HepG2 (cell line): ENCODE results near the gene UQCRC2. TPM values are rescaled to one million over a fixed set of nuclear protein-coding genes. Genes with fewer than 3 reads are reported as not detected.

ENCODE experiments used
- ATAC-seq: fragments of 200-7000 bp; cut with Tn5 transposase; 3 replicates; pipeline ENCODE4 v1.9.1; 2020; ENCODE audit warnings: mild to moderate bottlenecking, moderate library complexity
- BruUV-seq: library from RNA; stranded (reverse); fragments of 400-500 nt; replicated peaks from 2 replicates; lab custom pipeline; 2021; lab: Mats Ljungman, UMichigan
- CTCF ChIA-PET: fragments of 300-600 bp; formaldehyde crosslinking; extraction: SDS; loops from one replicate; lab custom pipeline; 2021; ENCODE audit warnings: low total read pairs, inconsistent platforms, low intra/inter-chr PET ratio; lab: Yijun Ruan, JAX
- POLR2A ChIA-PET: fragments of 350-600 bp; sonication (Branson Sonifier 250); formaldehyde crosslinking; loops from one replicate; lab custom pipeline; 2020; ENCODE audit warnings: antibody characterized with exemption, inconsistent platforms; lab: Yijun Ruan, JAX
- DNase-seq: peaks from one replicate; pipeline ENCODE4 v3.0.0-alpha.2; 2015; ENCODE audit warnings: low spot score
- FAIRE-seq: peaks from 3 replicates; lab custom pipeline; 2011; peaks lifted over from hg19 to GRCh38; lab: Jason Lieb, UNC
- H2AFZ ChIP-seq: one replicate; pipeline ENCODE4 v1.6.1; 2011; ENCODE audit warnings: low read length, inconsistent platforms
- H3K27ac ChIP-seq: fragments of 300-600 bp; 3 replicates; pipeline ENCODE4 v1.8.0; 2011; ENCODE audit warnings: mixed run types, mild to moderate bottlenecking, mixed read lengths, low read length, inconsistent platforms; ENCODE audit not compliant: insufficient read depth; ENCODE audit errors: extremely low read length
- H3K27me3 ChIP-seq, 2 experiments: fragments of 200-600 bp in 1 of 2; 2 replicates in 1 of 2; 3 replicates in 1 of 2; pipeline versions ENCODE4 v1.6.0 to v1.8.0; 2011; ENCODE audit warnings: low read length in 2 of 2, mild to moderate bottlenecking in 2 of 2, moderate library complexity in 2 of 2, inconsistent platforms in 1 of 2; ENCODE audit not compliant: insufficient read depth in 2 of 2, control insufficient read depth in 1 of 2
- H3K36me3 ChIP-seq, 2 experiments: fragments of 200-600 bp in 1 of 2; replicated peaks in 1 of 2; 2 replicates in 1 of 2; 3 replicates in 1 of 2; pipeline versions ENCODE4 v1.5.1 to v1.8.0; 2011; ENCODE audit warnings: low read length in 2 of 2, inconsistent platforms in 1 of 2; ENCODE audit not compliant: insufficient read depth in 2 of 2, control insufficient read depth in 1 of 2
- H3K4me1 ChIP-seq: 2 replicates; pipeline ENCODE4 v1.5.1; 2012; ENCODE audit warnings: low read length, inconsistent platforms; ENCODE audit not compliant: insufficient read depth
- H3K4me2 ChIP-seq: 2 replicates; pipeline ENCODE4 v1.6.0; 2011; ENCODE audit warnings: low read depth, low read length, inconsistent platforms
- H3K4me3 ChIP-seq, 3 experiments: fragments of 200-600 bp in 1 of 3; sonication (generic), shearing (Covaris generic) in 1 of 3; replicated peaks in 1 of 3; 2 replicates each; pipeline ENCODE4 v1.5.1; 2011 to 2016; ENCODE audit warnings: low read length in 3 of 3, inconsistent platforms in 2 of 3, low read depth in 2 of 3, mild to moderate bottlenecking in 2 of 3, control low read depth in 1 of 3, mixed read lengths in 1 of 3; ENCODE audit not compliant: insufficient read depth in 1 of 3
- H3K79me2 ChIP-seq: one replicate; pipeline ENCODE4 v1.6.1; 2011; ENCODE audit warnings: low read length, inconsistent platforms; ENCODE audit not compliant: insufficient read depth
- H3K9ac ChIP-seq: 2 replicates; pipeline ENCODE4 v1.6.0; 2011; ENCODE audit warnings: mild to moderate bottlenecking, low read depth, low read length, inconsistent platforms; ENCODE audit not compliant: insufficient read depth
- H3K9me3 ChIP-seq: 2 replicates; pipeline ENCODE4 v1.5.1; 2012; ENCODE audit warnings: mild to moderate bottlenecking, low read length
- H4K20me1 ChIP-seq: 2 replicates; pipeline ENCODE4 v1.6.0; 2011; ENCODE audit warnings: inconsistent platforms, mild to moderate bottlenecking, low read length, moderate library complexity; ENCODE audit not compliant: insufficient read depth
- DZIP1 ChIP-seq: sonication (generic); formaldehyde crosslinking; IDR thresholded peaks from 2 replicates; pipeline ENCODE4 v1.5.0; 2020; ENCODE audit warnings: mild to moderate bottlenecking, missing genetic modification reagents
- GFI1 ChIP-seq: sonication (generic); formaldehyde crosslinking; IDR thresholded peaks from 2 replicates; pipeline ENCODE4 v1.5.0; 2020; ENCODE audit warnings: missing genetic modification reagents, mild to moderate bottlenecking, borderline replicate concordance
- NFIB ChIP-seq: sonication (generic); formaldehyde crosslinking; IDR thresholded peaks from 2 replicates; pipeline ENCODE4 v1.9.0; 2021; ENCODE audit warnings: missing genetic modification reagents, mild to moderate bottlenecking, borderline replicate concordance
- TCF7L2 ChIP-seq: IDR thresholded peaks from 2 replicates; pipeline ENCODE4 v1.6.1; 2011; ENCODE audit warnings: mild to moderate bottlenecking, low read depth, low read length, moderate library complexity
- TSC22D2 ChIP-seq: sonication (generic); formaldehyde crosslinking; IDR thresholded peaks from 2 replicates; pipeline ENCODE4 v1.5.1; 2020; ENCODE audit warnings: missing genetic modification reagents, mild to moderate bottlenecking, borderline replicate concordance
- ZBTB7A ChIP-seq: sonication (generic); formaldehyde crosslinking; IDR thresholded peaks from 2 replicates; pipeline ENCODE4 v1.8.0; 2022; ENCODE audit warnings: mild to moderate bottlenecking, missing genetic modification reagents
- ZNF777 ChIP-seq: sonication (generic); formaldehyde crosslinking; IDR thresholded peaks from 2 replicates; pipeline ENCODE4 v1.4.0; 2020; ENCODE audit warnings: missing genetic modification reagents
- ZSCAN25 ChIP-seq: sonication (generic); formaldehyde crosslinking; IDR thresholded peaks from 2 replicates; pipeline ENCODE4 v1.8.0; 2022; ENCODE audit warnings: mild to moderate bottlenecking, missing genetic modification reagents
- whole genome bisulfite sequencing: methylation state at CpG from one replicate; pipeline ENCODE4 v1.1.6; 2017; ENCODE audit warnings: low lambda C conversion rate; 5-methylcytosine and 5-hydroxymethylcytosine counted together
- in situ Hi-C: cut with HindIII; loops from 2 replicates; pipeline ENCODE4 v1.10.0; 2017; ENCODE audit warnings: low pct_unique_long_range_greater_than_20kb; ENCODE audit not compliant: extremely low pct_ligation_motif_present
- intact Hi-C: fragments of 100-400 bp; cut with micrococcal nuclease; formaldehyde crosslinking; loops from one replicate; pipeline ENCODE4 v1.10.0; 2022; ENCODE audit not compliant: unreplicated experiment
- polyA plus RNA-seq, 8 experiments: library from polyadenylated mRNA; depleted of rRNA in 3 of 8; stranded (reverse) in 7 of 8; unstranded in 1 of 8; fragments of >200 nt; fragmentation: Illumina TruSeq in 4 of 8; extraction: Trizol in 4 of 8; gene quantifications; 2 replicates each; pipeline versions ENCODE4 v1.2.1 to v1.2.3, GENCODE V29; 2011 to 2016; ENCODE audit warnings: low read depth in 4 of 8, missing spikeins in 1 of 8, mixed read lengths in 1 of 8; ENCODE audit not compliant: insufficient read depth in 1 of 8
- total RNA-seq, 5 experiments: library from RNA; depleted of rRNA; stranded (reverse); fragments of >200 nt; fragmentation: Illumina TruSeq; extraction: Trizol; gene quantifications; 2 replicates each; pipeline ENCODE4 v1.2.3, GENCODE V29; 2016; ENCODE audit warnings: low read depth in 1 of 5
- TF ChIP-seq, protein P1 (sequence below): sonication (generic); formaldehyde crosslinking; IDR thresholded peaks from 2 replicates; pipeline ENCODE4 v1.8.0; 2022; ENCODE audit warnings: missing genetic modification reagents, low read depth, mild to moderate bottlenecking, borderline replicate concordance

The UQCRC2 gene
- total and polyA plus RNA-seq, 2 of the 13 experiments (the other 11 are each of a cell fraction or from before 2014, with no cell fraction given), result 442 to 536 TPM

- TF ChIP-seq ZSCAN25 (CRISPR knock-in tag), result no peak
- no peak for TF ChIP-seq TSC22D2 (CRISPR knock-in tag)
- TF ChIP-seq, all 625 proteins: peak for 0
These were observed 10.7 kb downstream of the UQCRC2 start (continued) for GRCh38 chr16:21963887-21964286.

- Histone ChIP-seq H3K9me3 (no peaks in the 10 kb centered on the region), H4K20me1 (no peaks in the 10 kb centered on the region), H3K36me3 (peaks cover 54 to 93% of the 10 kb centered on the region in 2 experiments), H3K27ac (no peak overlapping the region), H3K4me2 (no peak overlapping the region), H2AFZ (no peak overlapping the region), H3K4me3 (no peak overlapping the region), H3K4me1 (no peaks in the 10 kb centered on the region), H3K79me2 (no peaks in the 10 kb centered on the region), H3K27me3 (no peaks in the 10 kb centered on the region), H3K9ac (no peak overlapping the region)
- ChIA-PET CTCF (no interaction called here), POLR2A (no interaction called here)
- no peak for DNase-seq
- no TSS peak for BruUV-seq
- ATAC-seq, result no peak
- intact Hi-C loops, result no loop called here
- FAIRE-seq, result no peak
- WGBS, result 98% methylated on average over 6 of the region's 6 CpGs
- in situ Hi-C loops, result no loop called here
- no peak for TF ChIP-seq ZNF777 (CRISPR knock-in tag)
- TF ChIP-seq TCF7L2, result no peak
- TF ChIP-seq ZBTB7A (CRISPR knock-in tag), result no peak
- no peak for TF ChIP-seq NFIB (CRISPR knock-in tag)
- TF ChIP-seq, protein P1, sequence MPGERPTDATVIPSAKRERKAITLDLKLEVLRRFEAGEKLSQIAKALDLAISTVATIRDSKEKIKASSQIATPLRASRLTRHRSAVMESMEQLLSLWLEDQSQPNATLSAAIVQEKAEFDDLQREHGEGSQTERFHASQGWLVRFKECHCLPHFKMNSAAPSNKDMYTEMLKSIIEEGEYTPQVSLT (CRISPR knock-in tag), result no peak
- TF ChIP-seq GFI1 (CRISPR knock-in tag), result no peak
- TF ChIP-seq DZIP1 (CRISPR knock-in tag), result no peak
These were observed 11.2 kb downstream of the UQCRC2 start for GRCh38 chr16:21964353-21964752.
